HG03060 (cell line): Measurements from ENCODE around the gene CDH16.

ENCODE experiments used
- ATAC-seq: cut with Tn5 transposase; IDR thresholded peaks from one replicate; pipeline ENCODE4 v1.9.1; 2021; ENCODE audit warnings: low read depth, moderate number of reproducible peaks; ENCODE audit not compliant: unreplicated experiment

Gene CDH16

GRCh38 chr16:66928702-66929388 lies 10.2 kb upstream of the CDH16 start:
- no peak for ATAC-seq

GRCh38 chr16:66927918-66928649 lies 9.4 kb upstream of the CDH16 start:
- no peak for ATAC-seq

- no peak for ATAC-seq
These were observed 8.3 kb upstream of the CDH16 start for GRCh38 chr16:66926961-66927436.

GRCh38 chr16:66926171-66926947 lies 7.7 kb upstream of the CDH16 start:
- ATAC-seq: no peak

- no peak for ATAC-seq
These were observed 6.7 kb upstream of the CDH16 start, which contains the start of gene RRAD for GRCh38 chr16:66925322-66925840. Gene RRAD (minus strand): TSS chr16:66925535. CDS start chr16:66925179, 356 bp downstream.

GRCh38 chr16:66924527-66925321 lies 6.0 kb upstream of the CDH16 start:
- ATAC-seq: no peak

GRCh38 chr16:66923866-66924265 lies 5.2 kb upstream of the CDH16 start:
- ATAC-seq: no peak

- ATAC-seq: no peak
These were observed 4.6 kb upstream of the CDH16 start for GRCh38 chr16:66923247-66923731.

- ATAC-seq: no peak
These were observed 3.2 kb upstream of the CDH16 start for GRCh38 chr16:66921729-66922450.

GRCh38 chr16:66920924-66921680 lies 2.4 kb upstream of the CDH16 start:
- ATAC-seq: no peak

GRCh38 chr16:66920299-66920590 lies 1.6 kb upstream of the CDH16 start:
- no peak for ATAC-seq

- ATAC-seq: no peak
These were observed 1.0 kb upstream of the CDH16 start for GRCh38 chr16:66919569-66920298.

- no peak for ATAC-seq
These were observed 330 bp downstream of the CDH16 start for GRCh38 chr16:66918355-66918754.

- no peak for ATAC-seq
These were observed 944 bp downstream of the CDH16 start for GRCh38 chr16:66917741-66918140.

- no peak for ATAC-seq
These were observed 2.2 kb downstream of the CDH16 start for GRCh38 chr16:66916518-66916917.

GRCh38 chr16:66915041-66915440 lies 3.6 kb downstream of the CDH16 start:
- ATAC-seq: no peak

- ATAC-seq: no peak
These were observed 4.1 kb downstream of the CDH16 start for GRCh38 chr16:66914541-66914940.

GRCh38 chr16:66913711-66914110 lies 5.0 kb downstream of the CDH16 start:
- no peak for ATAC-seq
